ENCODE measurements around the gene CPD.

The CPD gene

GRCh38 chr17:30505868-30506417 is 127.2 kb downstream of the CPD start:
- DNase-seq (ENCODE audit: low read depth in 2 of 2) = no peak

GRCh38 chr17:30506481-30506880 is 127.8 kb downstream of the CPD start:
- no peak for DNase-seq (ENCODE audit: low read depth in 2 of 2)

- DNase-seq (ENCODE audit: low read depth in 2 of 2) = no peak
These were observed 134.6 kb downstream of the CPD start for GRCh38 chr17:30513346-30513745.

GRCh38 chr17:30514895-30515596 is 136.3 kb downstream of the CPD start:
- no peak for DNase-seq (ENCODE audit: low read depth in 2 of 2)

GRCh38 chr17:30517786-30518185 is 139.1 kb downstream of the CPD start:
- DNase-seq (ENCODE audit: low read depth in 2 of 2) = no peak

GRCh38 chr17:30519166-30519565 is 140.4 kb downstream of the CPD start:
- DNase-seq (ENCODE audit: low read depth in 2 of 2) = no peak
